GM12878 (cell line): ENCODE data around the gene SLC12A4.

Experiments
- BCL11A ChIP-seq: IDR thresholded peaks from 2 replicates; pipeline ENCODE4 v1.6.1; 2011; ENCODE audit warnings: low read depth, low read length
- CTCF ChIP-seq, 3 experiments: IDR thresholded peaks in 2 of 3; conservative IDR thresholded peaks in 1 of 3; 2 replicates each; pipeline ENCODE4 v1.5.1; 2011; ENCODE audit warnings: low read depth in 3 of 3, low read length in 3 of 3, mild to moderate bottlenecking in 3 of 3, control low read depth in 2 of 3, moderate library complexity in 2 of 3, inconsistent platforms in 1 of 3, mixed read lengths in 1 of 3; ENCODE audit not compliant: control insufficient read depth in 2 of 3, insufficient read depth in 1 of 3; ENCODE audit errors: extremely low read depth in 1 of 3
- E2F4 ChIP-seq: IDR thresholded peaks from 2 replicates; pipeline ENCODE4 v1.6.1; 2012; ENCODE audit warnings: low read depth, low read length, improper control_type of control experiment
- EZH2 ChIP-seq: IDR thresholded peaks from 2 replicates; pipeline ENCODE4 v1.6.1; 2012; ENCODE audit warnings: low read depth, mild to moderate bottlenecking, control low read depth, inconsistent platforms, low read length, borderline replicate concordance; ENCODE audit not compliant: control insufficient read depth
- NFIC ChIP-seq: IDR thresholded peaks from 2 replicates; pipeline ENCODE4 v1.6.1; 2012; ENCODE audit warnings: low read depth, mild to moderate bottlenecking, inconsistent platforms, low read length, moderate library complexity
- NR2F1 ChIP-seq: fragments of 450-650 bp; conservative IDR thresholded peaks from 2 replicates; pipeline ENCODE4 v1.6.1; 2017; ENCODE audit warnings: mild to moderate bottlenecking
- PAX5 ChIP-seq: IDR thresholded peaks from 2 replicates; pipeline ENCODE4 v1.6.1; 2011; ENCODE audit warnings: low read depth, low read length, borderline replicate concordance
- POLR2AphosphoS5 ChIP-seq: IDR thresholded peaks from 2 replicates; pipeline ENCODE4 v1.6.1; 2011; ENCODE audit warnings: mild to moderate bottlenecking, low read length, inconsistent platforms
- RAD21 ChIP-seq: IDR thresholded peaks from 2 replicates; pipeline ENCODE4 v1.6.1; 2011; ENCODE audit warnings: mild to moderate bottlenecking, low read depth, low read length, moderate library complexity; ENCODE audit not compliant: insufficient read depth
- RFX5 ChIP-seq: IDR thresholded peaks from 2 replicates; pipeline ENCODE4 v1.6.1; 2011; ENCODE audit warnings: low read depth, low read length, improper control_type of control experiment
- SP1 ChIP-seq: IDR thresholded peaks from one replicate; pipeline ENCODE4 v1.6.1; 2011; ENCODE audit warnings: low read depth, low read length
- SREBF1 ChIP-seq: IDR thresholded peaks from 2 replicates; pipeline ENCODE4 v1.6.1; 2012; ENCODE audit warnings: mild to moderate bottlenecking, low read length
- ZBTB33 ChIP-seq: fragments of 450-650 bp; IDR thresholded peaks from 2 replicates; pipeline ENCODE4 v1.6.1; 2017; ENCODE audit warnings: mild to moderate bottlenecking
- ZNF24 ChIP-seq: fragments of 450-650 bp; IDR thresholded peaks from 2 replicates; pipeline ENCODE4 v1.6.1; 2017; ENCODE audit warnings: antibody characterized with exemption, mild to moderate bottlenecking

GRCh38 chr16:67968400-67969253 is at the start of gene SLC12A4:
- no peak for TF ChIP-seq CTCF (IDR thresholded peaks at IDR 0.05 in 2 of 3, conservative IDR thresholded peaks at IDR 0.05 in 1 of 3; ENCODE audit: control insufficient read depth in 2 of 3, extremely low read depth in 1 of 3, insufficient read depth in 1 of 3, low read depth in 3 of 3, low read length in 3 of 3)
- no peak for TF ChIP-seq RAD21
- no peak for TF ChIP-seq BCL11A
- peak; percentile 50; the same call in 1 of the 2 replicates for TF ChIP-seq POLR2AphosphoS5
- TF ChIP-seq EZH2 = no peak
- no peak for TF ChIP-seq ZNF24
- no peak for TF ChIP-seq RFX5
- peak; percentile 42; the same call in 1 of the 2 replicates for TF ChIP-seq NR2F1
- TF ChIP-seq NFIC = no peak
- TF ChIP-seq ZBTB33 = no peak
- TF ChIP-seq SP1 = peak; percentile 49
- no peak for TF ChIP-seq PAX5
- peak; percentile 80 for TF ChIP-seq E2F4
- TF ChIP-seq SREBF1 = no peak
